Osteocyte (in vitro differentiated cells): ENCODE results near the gene CSGALNACT2. TPM values are rescaled to one million over a fixed set of nuclear protein-coding genes. Genes with fewer than 3 reads are reported as not detected.

Experiments
- DNase-seq: peaks from one replicate; pipeline ENCODE4 v3.0.0; 2021; ENCODE audit warnings: mixed read lengths; ENCODE audit not compliant: unreplicated experiment; ENCODE audit errors: extremely low spot score
- H3K27ac Mint-ChIP-seq: one replicate; pipeline ENCODE4 v1.8.0; 2021; ENCODE audit warnings: mild to moderate bottlenecking, mixed read lengths; ENCODE audit not compliant: unreplicated experiment
- H3K27me3 Mint-ChIP-seq: one replicate; pipeline ENCODE4 v1.8.0; 2021; ENCODE audit warnings: mixed read lengths; ENCODE audit not compliant: unreplicated experiment
- H3K36me3 Mint-ChIP-seq: one replicate; pipeline ENCODE4 v1.8.0; 2021; ENCODE audit warnings: mixed read lengths; ENCODE audit not compliant: unreplicated experiment
- H3K4me1 Mint-ChIP-seq: one replicate; pipeline ENCODE4 v1.8.0; 2021; ENCODE audit warnings: mixed read lengths; ENCODE audit not compliant: unreplicated experiment
- H3K4me3 Mint-ChIP-seq: one replicate; pipeline ENCODE4 v1.8.0; 2021; ENCODE audit warnings: mild to moderate bottlenecking, moderate library complexity, mixed read lengths; ENCODE audit not compliant: unreplicated experiment
- H3K9me3 Mint-ChIP-seq: one replicate; pipeline ENCODE4 v1.8.0; 2021; ENCODE audit warnings: mixed read lengths; ENCODE audit not compliant: unreplicated experiment
- total RNA-seq: library from RNA; stranded (reverse); gene quantifications from 2 replicates; pipeline ENCODE4 v1.2.1, GENCODE V29; 2021
- TF ChIP-seq, protein P1 (sequence below): fragments of 200-600 bp; sonication (generic); IDR thresholded peaks from 2 replicates; pipeline ENCODE4 v1.5.0; 2021; ENCODE audit warnings: antibody characterized with exemption, mild to moderate bottlenecking, moderate library complexity

CSGALNACT2 gene
- total RNA-seq, 1 donor from 2014 or later = 36.6 TPM

DNA sequence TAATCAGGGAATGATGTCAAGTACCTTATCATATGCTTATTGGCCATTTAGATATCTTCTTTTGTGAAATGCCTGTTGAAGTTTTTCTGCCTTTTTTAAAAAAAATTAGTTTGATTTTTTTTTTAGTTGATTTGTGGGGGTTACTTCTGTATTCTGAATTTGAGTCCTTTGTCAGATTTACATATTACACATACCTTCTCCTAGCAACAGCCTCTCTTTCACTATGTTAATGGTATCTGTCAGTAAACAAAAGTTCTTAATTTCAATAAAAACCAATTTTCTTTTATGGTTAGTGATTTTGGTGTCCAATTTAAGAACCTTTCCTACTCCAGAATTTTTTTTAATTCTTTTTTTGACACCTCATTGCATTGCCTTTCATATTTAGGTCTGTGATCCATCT is 52.0 kb downstream of the CSGALNACT2 start:
- Mint-ChIP-seq H3K27ac (no peak overlapping the region), H3K9me3 (no peaks in the 10 kb centered on the region), H3K4me3 (no peak overlapping the region), H3K4me1 (peaks cover 12% of the 10 kb centered on the region), H3K27me3 (no peaks in the 10 kb centered on the region), H3K36me3 (peaks cover 24% of the 10 kb centered on the region)
- TF ChIP-seq, protein P1, sequence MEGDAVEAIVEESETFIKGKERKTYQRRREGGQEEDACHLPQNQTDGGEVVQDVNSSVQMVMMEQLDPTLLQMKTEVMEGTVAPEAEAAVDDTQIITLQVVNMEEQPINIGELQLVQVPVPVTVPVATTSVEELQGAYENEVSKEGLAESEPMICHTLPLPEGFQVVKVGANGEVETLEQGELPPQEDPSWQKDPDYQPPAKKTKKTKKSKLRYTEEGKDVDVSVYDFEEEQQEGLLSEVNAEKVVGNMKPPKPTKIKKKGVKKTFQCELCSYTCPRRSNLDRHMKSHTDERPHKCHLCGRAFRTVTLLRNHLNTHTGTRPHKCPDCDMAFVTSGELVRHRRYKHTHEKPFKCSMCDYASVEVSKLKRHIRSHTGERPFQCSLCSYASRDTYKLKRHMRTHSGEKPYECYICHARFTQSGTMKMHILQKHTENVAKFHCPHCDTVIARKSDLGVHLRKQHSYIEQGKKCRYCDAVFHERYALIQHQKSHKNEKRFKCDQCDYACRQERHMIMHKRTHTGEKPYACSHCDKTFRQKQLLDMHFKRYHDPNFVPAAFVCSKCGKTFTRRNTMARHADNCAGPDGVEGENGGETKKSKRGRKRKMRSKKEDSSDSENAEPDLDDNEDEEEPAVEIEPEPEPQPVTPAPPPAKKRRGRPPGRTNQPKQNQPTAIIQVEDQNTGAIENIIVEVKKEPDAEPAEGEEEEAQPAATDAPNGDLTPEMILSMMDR = no peak
- no peak for DNase-seq

DNA sequence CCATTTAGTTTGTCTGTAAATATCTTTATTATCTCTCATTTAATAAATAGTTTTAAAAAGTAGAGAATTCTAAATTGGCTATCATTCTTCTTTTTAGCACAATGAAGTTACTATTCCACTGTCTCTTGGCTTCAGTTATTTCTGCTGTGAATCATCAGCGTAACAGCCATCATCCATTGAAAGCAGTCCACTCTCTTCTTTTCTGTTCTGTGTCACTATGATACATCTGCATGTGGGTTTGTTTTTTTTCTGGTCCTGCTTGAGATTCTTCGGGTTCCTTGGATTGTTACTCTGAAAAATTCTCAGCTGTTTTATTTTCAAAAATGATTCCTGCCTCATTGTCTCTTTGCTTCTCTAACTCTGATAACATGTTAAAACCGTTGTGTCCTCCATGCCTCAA is 52.5 kb downstream of the CSGALNACT2 start:
- no peak for DNase-seq
- peaks cover 22% of the 10 kb centered on the region for H3K36me3 Mint-ChIP-seq
- H3K9me3 Mint-ChIP-seq = no peaks in the 10 kb centered on the region
- H3K27me3 Mint-ChIP-seq = no peaks in the 10 kb centered on the region
- H3K4me1 Mint-ChIP-seq = peaks cover 12% of the 10 kb centered on the region
- H3K4me3 Mint-ChIP-seq = no peak overlapping the region
- H3K27ac Mint-ChIP-seq = no peak overlapping the region
- TF ChIP-seq, protein P1 = no peak

DNA sequence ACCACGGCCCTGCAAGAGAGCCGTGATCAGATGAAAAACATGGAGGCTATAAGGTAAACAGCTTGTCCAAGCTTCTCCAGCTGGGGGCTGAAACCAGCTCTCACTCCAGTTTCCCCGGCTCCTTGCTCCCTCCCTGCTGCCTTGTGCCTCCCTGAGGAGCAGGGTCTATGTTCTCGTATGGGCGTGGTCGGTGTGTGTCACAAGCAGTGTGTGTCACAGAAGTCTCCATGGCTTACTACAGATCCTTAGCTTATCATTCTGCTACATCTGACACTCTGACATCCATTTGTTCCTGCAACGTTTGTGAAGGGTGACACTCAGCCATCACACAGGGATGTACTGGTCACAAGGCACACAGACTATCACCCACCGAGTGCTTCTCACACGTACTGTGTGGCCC is 54.6 kb downstream of the CSGALNACT2 start:
- TF ChIP-seq, protein P1 = no peak
- Mint-ChIP-seq H3K4me3 (no peak overlapping the region), H3K36me3 (peaks cover 6% of the 10 kb centered on the region), H3K27ac (no peak overlapping the region), H3K4me1 (peaks cover 10% of the 10 kb centered on the region), H3K27me3 (no peaks in the 10 kb centered on the region), H3K9me3 (no peaks in the 10 kb centered on the region)
- DNase-seq = no peak

DNA sequence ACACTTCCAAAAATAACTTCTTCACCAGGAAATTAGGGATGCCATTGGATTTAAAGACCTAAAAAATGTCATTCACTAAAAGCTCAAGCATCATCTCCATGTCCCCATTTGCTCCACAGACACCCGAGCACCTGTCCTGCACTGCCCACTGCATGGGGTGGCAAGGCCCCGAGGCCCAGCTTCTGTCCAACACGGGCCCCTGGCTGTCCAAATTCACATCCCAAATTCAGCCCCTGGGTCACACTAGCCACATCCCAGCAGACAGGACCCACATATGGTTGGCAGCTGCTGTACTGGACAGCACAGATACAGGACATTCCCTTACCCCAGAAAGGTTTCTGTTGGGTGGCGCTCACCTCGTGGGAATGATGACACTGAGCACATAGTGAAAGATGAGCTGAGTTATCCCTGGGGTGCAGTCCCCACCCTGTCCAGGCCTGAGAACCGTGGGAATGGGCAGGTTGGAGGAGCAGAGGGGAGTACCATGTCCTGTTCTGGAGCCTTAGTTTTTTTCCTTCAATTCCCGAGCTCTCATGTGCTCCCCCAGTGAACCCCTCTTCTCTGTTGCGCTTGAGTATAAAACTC is 55.3 kb downstream of the CSGALNACT2 start:
- DNase-seq = no peak
- no peak overlapping the region for H3K4me3 Mint-ChIP-seq
- TF ChIP-seq, protein P1 = no peak
- H3K27ac Mint-ChIP-seq = no peak overlapping the region
- peaks cover 10% of the 10 kb centered on the region for H3K4me1 Mint-ChIP-seq
- H3K9me3 Mint-ChIP-seq = no peaks in the 10 kb centered on the region
- H3K27me3 Mint-ChIP-seq = no peaks in the 10 kb centered on the region
- H3K36me3 Mint-ChIP-seq = peaks cover 3% of the 10 kb centered on the region

DNA sequence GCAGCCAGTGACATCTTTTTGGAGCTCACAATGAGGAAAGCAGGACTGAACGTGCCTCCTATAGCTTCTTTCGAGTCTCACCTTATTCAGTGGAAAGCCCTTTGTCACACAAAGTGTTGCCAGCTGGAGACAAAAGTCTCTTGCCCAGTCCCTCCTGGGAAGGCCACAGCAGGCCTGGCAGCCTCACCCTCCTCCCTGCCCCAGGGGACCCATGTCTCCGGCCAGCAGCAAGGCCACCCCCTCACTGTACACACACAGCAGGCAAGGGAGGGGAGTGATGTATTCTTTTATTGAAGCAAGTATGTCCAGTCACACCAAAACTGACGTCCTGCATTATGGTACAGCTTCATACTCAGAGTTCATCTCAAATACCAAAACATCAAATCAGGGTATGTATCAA is 56.0 kb downstream of the CSGALNACT2 start:
- H3K4me1 Mint-ChIP-seq = peaks cover 10% of the 10 kb centered on the region
- no peaks in the 10 kb centered on the region for H3K27me3 Mint-ChIP-seq
- H3K27ac Mint-ChIP-seq = no peak overlapping the region
- no peaks in the 10 kb centered on the region for H3K9me3 Mint-ChIP-seq
- peaks cover 3% of the 10 kb centered on the region for H3K36me3 Mint-ChIP-seq
- H3K4me3 Mint-ChIP-seq = no peak overlapping the region
- TF ChIP-seq, protein P1 = no peak
- DNase-seq = no peak
